Panc1 (cell line): ENCODE results near the gene RUSF1. TPM values are rescaled to one million over a fixed set of nuclear protein-coding genes. Genes with fewer than 3 reads are reported as not detected.

Experiments
- ATAC-seq: fragments of 200-7000 bp; cut with Tn5 transposase; 2 replicates; pipeline ENCODE4 v1.9.1; 2020; ENCODE audit warnings: mild to moderate bottlenecking, moderate library complexity
- BruUV-seq: library from RNA; stranded (reverse); fragments of 400-500 nt; replicated peaks from 2 replicates; lab custom pipeline; 2021; lab: Mats Ljungman, UMichigan
- CTCF ChIA-PET: fragments of 300-600 bp; sonication (Branson Sonifier 250); formaldehyde crosslinking; loops from one replicate; lab custom pipeline; 2022; ENCODE audit warnings: antibody characterized with exemption; lab: Charles Lee
- POLR2A ChIA-PET: fragments of 300-600 bp; sonication (Branson Sonifier 250); formaldehyde crosslinking; loops from one replicate; lab custom pipeline; 2022; ENCODE audit warnings: antibody characterized with exemption; lab: Charles Lee
- DNase-seq: peaks from one replicate; pipeline ENCODE4 v3.0.0-alpha.2; 2010; ENCODE audit warnings: low read depth, low spot score
- H3K27ac ChIP-seq: 2 replicates; pipeline ENCODE4 v1.5.1; 2011; ENCODE audit warnings: mild to moderate bottlenecking, low read length, inconsistent platforms
- H3K27me3 ChIP-seq: fragments of 200-500 bp; sonication (Bioruptor generic); 2 replicates; pipeline ENCODE4 v1.6.0; 2014; ENCODE audit warnings: low read length, inconsistent platforms; ENCODE audit not compliant: control insufficient read depth, insufficient read depth
- H3K36me3 ChIP-seq: fragments of 200-500 bp; sonication (Bioruptor generic); 2 replicates; pipeline ENCODE4 v1.5.1; 2014; ENCODE audit warnings: inconsistent platforms, mild to moderate bottlenecking, low read length, moderate library complexity; ENCODE audit not compliant: control insufficient read depth, insufficient read depth
- H3K4me1 ChIP-seq: 2 replicates; pipeline ENCODE4 v1.5.1; 2011; ENCODE audit warnings: inconsistent platforms, mild to moderate bottlenecking, low read length, moderate library complexity; ENCODE audit not compliant: control insufficient read depth, insufficient read depth
- H3K4me3 ChIP-seq, 2 experiments: 2 replicates each; pipeline ENCODE4 v1.5.1; 2011 to 2012; ENCODE audit warnings: low read depth in 2 of 2, low read length in 2 of 2, mild to moderate bottlenecking in 2 of 2, inconsistent platforms in 1 of 2, moderate library complexity in 1 of 2
- H3K9me3 ChIP-seq: fragments of 200-500 bp; sonication (Bioruptor generic); 2 replicates; pipeline ENCODE4 v1.5.1; 2014; ENCODE audit warnings: low read depth, mild to moderate bottlenecking, inconsistent platforms, low read length, moderate library complexity; ENCODE audit not compliant: control insufficient read depth, insufficient read depth
- CTCF ChIP-seq: fragments of 450-650 bp; IDR thresholded peaks from 2 replicates; pipeline ENCODE4 v1.5.1; 2017; ENCODE audit warnings: mild to moderate bottlenecking
- POLR2AphosphoS5 ChIP-seq: IDR thresholded peaks from 2 replicates; pipeline ENCODE4 v1.6.1; 2012; ENCODE audit warnings: mild to moderate bottlenecking, low read depth, low read length, moderate library complexity
- SIN3A ChIP-seq: IDR thresholded peaks from 2 replicates; pipeline ENCODE4 v1.6.1; 2012; ENCODE audit warnings: low read depth, mild to moderate bottlenecking, low read length, moderate library complexity, borderline replicate concordance; ENCODE audit not compliant: insufficient read depth
- in situ Hi-C: cut with HindIII; loops from 2 replicates; pipeline ENCODE4 v1.10.0; 2016; ENCODE audit warnings: low sequenced_read_pairs, low pct_unique_long_range_greater_than_20kb
- intact Hi-C: fragments of 100-400 bp; cut with micrococcal nuclease; formaldehyde crosslinking; loops from one replicate; pipeline ENCODE4 v1.10.0; 2022; ENCODE audit not compliant: unreplicated experiment
- total RNA-seq: library from RNA; stranded (reverse); gene quantifications from one replicate; pipeline ENCODE4 v1.2.1, GENCODE V29; 2021; ENCODE audit not compliant: unreplicated experiment
- TF ChIP-seq, protein P1 (sequence below), 2 experiments: IDR thresholded peaks; 2 replicates each; pipeline ENCODE4 v1.6.1; 2011 to 2012; ENCODE audit warnings: low read depth in 2 of 2, control low read depth in 1 of 2, low read length in 1 of 2, mild to moderate bottlenecking in 1 of 2, moderate library complexity in 1 of 2; ENCODE audit not compliant: insufficient read depth in 1 of 2

The RUSF1 gene
- total RNA-seq, 1 experiment from 2014 or later: 47.4 TPM

DNA sequence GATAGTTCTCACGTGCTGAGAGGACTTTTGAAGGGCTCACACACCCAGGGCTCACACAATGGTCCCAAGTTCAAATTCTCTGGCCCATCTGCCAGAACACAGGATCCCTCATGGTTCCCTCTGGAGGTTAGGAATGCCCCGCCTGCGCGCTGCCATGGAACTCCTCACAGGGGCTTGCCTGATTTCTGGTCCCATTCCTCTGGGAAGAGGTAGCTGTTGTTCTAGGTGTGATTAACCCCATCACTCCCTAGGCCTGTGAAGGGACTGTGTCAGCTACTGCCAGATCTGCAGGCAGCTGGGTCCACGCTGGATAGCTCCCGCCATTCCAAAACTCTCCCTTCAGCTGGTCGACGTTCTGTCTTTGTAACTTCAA is 51.2 kb downstream of the RUSF1 start:
- ATAC-seq (no peak), DNase-seq (no peak)
- ChIA-PET POLR2A (interaction anchor here (0.6 kb wide), 1 partner anchor 658 kb away, joined by 9 read pairs; no protein-coding TSS in a partner anchor), CTCF (no interaction called here)
- BruUV-seq: TSS peak; percentile 70
- in situ Hi-C loops (no loop called here), intact Hi-C loops (loop anchor here (5.0 kb wide), 1 partner anchor 410 kb away; no protein-coding TSS in a partner anchor)
- peak overlapping the region; percentile 94 for H3K27ac ChIP-seq
- TF ChIP-seq SIN3A: no peak
- TF ChIP-seq, protein P1, sequence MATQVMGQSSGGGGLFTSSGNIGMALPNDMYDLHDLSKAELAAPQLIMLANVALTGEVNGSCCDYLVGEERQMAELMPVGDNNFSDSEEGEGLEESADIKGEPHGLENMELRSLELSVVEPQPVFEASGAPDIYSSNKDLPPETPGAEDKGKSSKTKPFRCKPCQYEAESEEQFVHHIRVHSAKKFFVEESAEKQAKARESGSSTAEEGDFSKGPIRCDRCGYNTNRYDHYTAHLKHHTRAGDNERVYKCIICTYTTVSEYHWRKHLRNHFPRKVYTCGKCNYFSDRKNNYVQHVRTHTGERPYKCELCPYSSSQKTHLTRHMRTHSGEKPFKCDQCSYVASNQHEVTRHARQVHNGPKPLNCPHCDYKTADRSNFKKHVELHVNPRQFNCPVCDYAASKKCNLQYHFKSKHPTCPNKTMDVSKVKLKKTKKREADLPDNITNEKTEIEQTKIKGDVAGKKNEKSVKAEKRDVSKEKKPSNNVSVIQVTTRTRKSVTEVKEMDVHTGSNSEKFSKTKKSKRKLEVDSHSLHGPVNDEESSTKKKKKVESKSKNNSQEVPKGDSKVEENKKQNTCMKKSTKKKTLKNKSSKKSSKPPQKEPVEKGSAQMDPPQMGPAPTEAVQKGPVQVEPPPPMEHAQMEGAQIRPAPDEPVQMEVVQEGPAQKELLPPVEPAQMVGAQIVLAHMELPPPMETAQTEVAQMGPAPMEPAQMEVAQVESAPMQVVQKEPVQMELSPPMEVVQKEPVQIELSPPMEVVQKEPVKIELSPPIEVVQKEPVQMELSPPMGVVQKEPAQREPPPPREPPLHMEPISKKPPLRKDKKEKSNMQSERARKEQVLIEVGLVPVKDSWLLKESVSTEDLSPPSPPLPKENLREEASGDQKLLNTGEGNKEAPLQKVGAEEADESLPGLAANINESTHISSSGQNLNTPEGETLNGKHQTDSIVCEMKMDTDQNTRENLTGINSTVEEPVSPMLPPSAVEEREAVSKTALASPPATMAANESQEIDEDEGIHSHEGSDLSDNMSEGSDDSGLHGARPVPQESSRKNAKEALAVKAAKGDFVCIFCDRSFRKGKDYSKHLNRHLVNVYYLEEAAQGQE (IDR thresholded peaks at IDR 0.05; ENCODE audit: insufficient read depth in 1 of 2, low read depth in 2 of 2, low read length in 1 of 2): 0 out of 4 replicates have a peak, but pooled peaks of 1 of the 2 experiments have one; percentile 28
- TF ChIP-seq CTCF: no peak
- H3K36me3 ChIP-seq: no peaks in the 10 kb centered on the region
- H3K4me1 ChIP-seq: peaks cover 52% of the 10 kb centered on the region
- H3K4me3 ChIP-seq: peak overlapping the region; percentile 78 to 93
- no peaks in the 10 kb centered on the region for H3K9me3 ChIP-seq
- H3K27me3 ChIP-seq: no peaks in the 10 kb centered on the region

GRCh38 chr16:31455601-31456314 is 52.4 kb downstream of the RUSF1 start:
- Histone ChIP-seq H3K36me3 (no peaks in the 10 kb centered on the region), H3K27me3 (no peaks in the 10 kb centered on the region), H3K4me1 (peaks cover 56% of the 10 kb centered on the region), H3K9me3 (no peaks in the 10 kb centered on the region), H3K27ac (no peak overlapping the region), H3K4me3 (no peak overlapping the region)
- CTCF ChIA-PET: interaction anchor here (0.5 kb wide), 1 partner anchor 37 kb away, joined by 6 read pairs; no protein-coding TSS in a partner anchor
- POLR2A ChIA-PET: interaction anchor here (0.6 kb wide), 2 partner anchors 21 to 254 kb away, joined by 3 to 9 read pairs; no protein-coding TSS in a partner anchor
- TSS peak; percentile 32 for BruUV-seq
- ATAC-seq (no peak), DNase-seq (no peak)
- in situ Hi-C loops (no loop called here), intact Hi-C loops (loop anchor here (5.0 kb wide), 1 partner anchor 412 kb away; no protein-coding TSS in a partner anchor)
- no peak for TF ChIP-seq POLR2AphosphoS5
- peak; percentile 75 for TF ChIP-seq CTCF
